ENCODE data around the gene PIP5KL1. TPM values are rescaled to one million over a fixed set of nuclear protein-coding genes. Genes with fewer than 3 reads are reported as not detected.
A peak's percentile ranks its signal among the peaks of the same experiment; 100 is the strongest.

PIP5KL1 gene
- total and polyA plus RNA-seq, 2 donors (not counting 3 experiments of a cell fraction or from before 2014, with no cell fraction given): 1.5 to 2.9 TPM

GRCh38 chr9:127936347-127936852, 5.8 kb upstream of the PIP5KL1 start:
- Histone ChIP-seq H3K9me1 (replicated peaks; ENCODE audit: control insufficient read depth, extremely low read depth, insufficient read depth, low read length) (no peaks in the 10 kb centered on the region), H3K79me2 (ENCODE audit: control insufficient read depth, insufficient read depth, low read length) (peaks cover 21% of the 10 kb centered on the region), H3K4me3 (replicated peaks in 1 of 3; ENCODE audit: insufficient read depth in 1 of 3, low read depth in 1 of 3, low read length in 3 of 3) (peak overlapping the region in 1 of 3 experiments; percentile 79), H3K27me3 (ENCODE audit: control insufficient read depth in 2 of 2, insufficient read depth in 2 of 2, low read length in 2 of 2) (no peaks in the 10 kb centered on the region), H3K36me3 (ENCODE audit: control insufficient read depth in 2 of 2, extremely low read depth in 1 of 2, insufficient read depth in 2 of 2, low read length in 2 of 2) (peaks cover 0 to 3% of the 10 kb centered on the region in 2 experiments), H3K4me2 (ENCODE audit: insufficient read depth, low read length) (peak overlapping the region; percentile 74), H2AFZ (ENCODE audit: low read depth, low read length) (no peak overlapping the region), H3K27ac (ENCODE audit: insufficient read depth, low read depth, low read length) (no peak overlapping the region), H3K9me3 (replicated peaks; ENCODE audit: control insufficient read depth, insufficient read depth, low read length) (no peaks in the 10 kb centered on the region), H3K9ac (replicated peaks; ENCODE audit: extremely low read depth, insufficient read depth, low read length) (no peak overlapping the region), H3K4me1 (ENCODE audit: control insufficient read depth, extremely low read depth, insufficient read depth, low read length) (peaks cover 25% of the 10 kb centered on the region), H4K20me1 (replicated peaks; ENCODE audit: control insufficient read depth, extremely low read depth, insufficient read depth, low read length) (no peaks in the 10 kb centered on the region)
- dilution Hi-C loops (cut with MboI; ENCODE audit: extremely low pct_ligation_motif_present, low sequenced_read_pairs): no loop called here
- ChIA-PET CTCF (no interaction called here), POLR2A (no interaction called here)
- no TSS peak for BruUV-seq (replicated peaks)
- intact Hi-C loops (cut with micrococcal nuclease): no loop called here
- FAIRE-seq (peak; percentile 47), DNase-seq (ENCODE audit: low read depth, low spot score) (no peak)
- TF ChIP-seq FOS (IDR thresholded peaks at IDR 0.05; ENCODE audit: borderline replicate concordance, insufficient read depth, low read length) (no peak), GATA2 (IDR thresholded peaks at IDR 0.05; ENCODE audit: insufficient read depth, insufficient read length, low read depth, low read length) (no peak), POLR2A (IDR thresholded peaks at IDR 0.05; ENCODE audit: low read depth, low read length) (no peak), MYC (IDR thresholded peaks at IDR 0.05; ENCODE audit: low read depth, low read length) (no peak), POLR2AphosphoS5 (IDR thresholded peaks at IDR 0.05; ENCODE audit: insufficient read depth, low read depth, low read length) (no peak), JUN (IDR thresholded peaks at IDR 0.05; ENCODE audit: borderline replicate concordance, insufficient read depth, insufficient read length, low read depth) (no peak), EZH2 (IDR thresholded peaks at IDR 0.05; ENCODE audit: borderline replicate concordance, low read depth, low read length, severe bottlenecking) (no peak), CTCF (IDR thresholded peaks at IDR 0.05; ENCODE audit: extremely low read depth in 1 of 2, insufficient read depth in 1 of 2, low read depth in 1 of 2, low read length in 2 of 2) (no peak), MAX (IDR thresholded peaks at IDR 0.05; ENCODE audit: insufficient read depth, insufficient read length) (no peak)

Data from endothelial cell of umbilical vein (primary cell).